GM12892 (cell line): Measurements from ENCODE around the gene ZC3H6.

ENCODE experiments used
- POLR2A ChIP-seq: IDR thresholded peaks from 2 replicates; pipeline ENCODE4 v1.6.1; 2011; ENCODE audit warnings: low read depth, low read length, control low read depth
- TAF1 ChIP-seq: IDR thresholded peaks from 2 replicates; pipeline ENCODE4 v1.6.1; 2011; ENCODE audit warnings: low read depth, mild to moderate bottlenecking, control low read depth, low read length, borderline replicate concordance

DNA sequence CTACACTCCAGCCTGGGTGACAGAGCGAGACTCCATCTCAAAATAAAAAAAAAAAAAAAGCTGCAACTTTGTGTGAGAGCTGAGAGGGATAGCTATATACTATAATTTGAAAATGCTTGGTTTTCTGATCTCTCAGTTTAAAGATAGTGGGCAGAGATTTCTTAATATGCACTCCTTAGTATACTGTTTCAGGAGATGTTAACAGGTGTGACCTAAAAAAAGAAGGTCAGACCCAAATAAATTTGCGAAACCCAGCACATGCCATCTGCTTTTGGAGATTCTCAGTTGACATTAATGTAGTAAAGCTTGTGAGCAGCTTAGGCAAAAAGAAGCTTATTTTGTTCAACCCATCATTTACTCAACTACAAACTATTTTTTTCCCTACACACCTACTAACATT is 37.4 kb downstream of the ZC3H6 start:
- no peak for TF ChIP-seq POLR2A
- TF ChIP-seq TAF1: no peak
